Stimulated activated CD8-positive, alpha-beta memory T cell treated with anti-CD3 and anti-CD28 coated beads, Interleukin-12 subunit alpha, Interleukin-12 subunit beta, amount 100 ng/mL, for 24 hours (primary cell): ENCODE results near the gene AKR7A2.

Experiments
- DNase-seq: peaks from one replicate; pipeline ENCODE4 v3.0.0-alpha.2; 2020; ENCODE audit errors: extremely low read depth

The AKR7A2 gene

GRCh38 chr1:19311931-19312781 lies at the start of gene AKR7A2, which contains the start of gene SLC66A1:
Gene AKR7A2, minus strand, starts transcription at chr1:19312144. Its CDS starts 20 bp downstream, at chr1:19312124.
Gene SLC66A1, plus strand, starts transcription at chr1:19312326. Its CDS starts 5,352 bp downstream, at chr1:19317678.
- DNase-seq = peak; percentile 71

GRCh38 chr1:19360843-19361610 lies 49.1 kb upstream of the AKR7A2 start:
- no peak for DNase-seq

GRCh38 chr1:19360432-19360831 lies 48.5 kb upstream of the AKR7A2 start:
- DNase-seq = no peak

GRCh38 chr1:19360016-19360415 lies 48.1 kb upstream of the AKR7A2 start:
- DNase-seq = no peak

GRCh38 chr1:19359357-19359756 lies 47.4 kb upstream of the AKR7A2 start:
- DNase-seq = no peak

GRCh38 chr1:19358710-19359109 lies 46.8 kb upstream of the AKR7A2 start:
- no peak for DNase-seq

GRCh38 chr1:19357299-19357986 lies 45.5 kb upstream of the AKR7A2 start:
- DNase-seq = no peak

GRCh38 chr1:19356266-19356665 lies 44.3 kb upstream of the AKR7A2 start:
- no peak for DNase-seq

GRCh38 chr1:19354531-19354981 lies 42.6 kb upstream of the AKR7A2 start:
- DNase-seq = no peak

- DNase-seq = no peak
These were observed 41.7 kb upstream of the AKR7A2 start for GRCh38 chr1:19353596-19353995.

GRCh38 chr1:19352839-19353238 lies 40.9 kb upstream of the AKR7A2 start:
- no peak for DNase-seq

- DNase-seq = no peak
These were observed 39.9 kb upstream of the AKR7A2 start for GRCh38 chr1:19351873-19352272.

GRCh38 chr1:19350566-19350965 lies 38.6 kb upstream of the AKR7A2 start:
- no peak for DNase-seq

GRCh38 chr1:19349999-19350398 lies 38.1 kb upstream of the AKR7A2 start:
- no peak for DNase-seq

GRCh38 chr1:19348441-19349198 lies 36.7 kb upstream of the AKR7A2 start:
- DNase-seq = no peak

- no peak for DNase-seq
These were observed 35.7 kb upstream of the AKR7A2 start for GRCh38 chr1:19347533-19348172.

GRCh38 chr1:19346026-19346425 lies 34.1 kb upstream of the AKR7A2 start:
- DNase-seq = no peak

GRCh38 chr1:19345391-19345790 lies 33.4 kb upstream of the AKR7A2 start:
- DNase-seq = no peak

- DNase-seq = no peak
These were observed 32.9 kb upstream of the AKR7A2 start for GRCh38 chr1:19344831-19345230.

GRCh38 chr1:19344372-19344810 lies 32.4 kb upstream of the AKR7A2 start:
- no peak for DNase-seq
